ENCODE results near the gene PCSK1N.

The PCSK1N gene

DNA sequence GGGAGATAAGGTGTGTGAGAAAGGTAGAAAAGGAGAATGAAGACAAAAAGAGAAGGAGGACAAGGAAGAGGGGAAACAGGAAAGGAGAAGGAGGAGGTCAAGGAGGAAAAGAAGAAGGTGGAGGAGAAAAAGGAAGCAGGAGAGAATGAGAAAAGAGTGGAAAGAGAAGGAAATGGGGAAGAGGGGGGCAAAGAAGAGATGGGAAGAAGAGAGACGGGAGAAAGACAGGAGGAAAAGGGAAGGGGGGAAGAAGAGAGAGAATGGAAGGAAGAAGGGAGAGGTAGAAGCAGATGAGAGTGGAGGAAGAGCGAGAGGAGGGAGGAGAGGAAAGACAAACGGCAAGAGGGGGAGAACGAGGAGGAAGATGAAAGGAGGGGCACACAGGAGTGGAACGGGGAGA is 44.9 kb downstream of the PCSK1N start:
- in situ Hi-C loops (cut with MboI; ENCODE audit: low pct_unique_long_range_greater_than_20kb, low sequenced_read_pairs, unreplicated experiment), result no loop called here
- no peak for DNase-seq (ENCODE audit: low spot score)
- TF ChIP-seq, protein P1, sequence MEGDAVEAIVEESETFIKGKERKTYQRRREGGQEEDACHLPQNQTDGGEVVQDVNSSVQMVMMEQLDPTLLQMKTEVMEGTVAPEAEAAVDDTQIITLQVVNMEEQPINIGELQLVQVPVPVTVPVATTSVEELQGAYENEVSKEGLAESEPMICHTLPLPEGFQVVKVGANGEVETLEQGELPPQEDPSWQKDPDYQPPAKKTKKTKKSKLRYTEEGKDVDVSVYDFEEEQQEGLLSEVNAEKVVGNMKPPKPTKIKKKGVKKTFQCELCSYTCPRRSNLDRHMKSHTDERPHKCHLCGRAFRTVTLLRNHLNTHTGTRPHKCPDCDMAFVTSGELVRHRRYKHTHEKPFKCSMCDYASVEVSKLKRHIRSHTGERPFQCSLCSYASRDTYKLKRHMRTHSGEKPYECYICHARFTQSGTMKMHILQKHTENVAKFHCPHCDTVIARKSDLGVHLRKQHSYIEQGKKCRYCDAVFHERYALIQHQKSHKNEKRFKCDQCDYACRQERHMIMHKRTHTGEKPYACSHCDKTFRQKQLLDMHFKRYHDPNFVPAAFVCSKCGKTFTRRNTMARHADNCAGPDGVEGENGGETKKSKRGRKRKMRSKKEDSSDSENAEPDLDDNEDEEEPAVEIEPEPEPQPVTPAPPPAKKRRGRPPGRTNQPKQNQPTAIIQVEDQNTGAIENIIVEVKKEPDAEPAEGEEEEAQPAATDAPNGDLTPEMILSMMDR (IDR thresholded peaks at IDR 0.05; ENCODE audit: extremely low read depth, insufficient read depth, missing control alignments), result no peak

DNA sequence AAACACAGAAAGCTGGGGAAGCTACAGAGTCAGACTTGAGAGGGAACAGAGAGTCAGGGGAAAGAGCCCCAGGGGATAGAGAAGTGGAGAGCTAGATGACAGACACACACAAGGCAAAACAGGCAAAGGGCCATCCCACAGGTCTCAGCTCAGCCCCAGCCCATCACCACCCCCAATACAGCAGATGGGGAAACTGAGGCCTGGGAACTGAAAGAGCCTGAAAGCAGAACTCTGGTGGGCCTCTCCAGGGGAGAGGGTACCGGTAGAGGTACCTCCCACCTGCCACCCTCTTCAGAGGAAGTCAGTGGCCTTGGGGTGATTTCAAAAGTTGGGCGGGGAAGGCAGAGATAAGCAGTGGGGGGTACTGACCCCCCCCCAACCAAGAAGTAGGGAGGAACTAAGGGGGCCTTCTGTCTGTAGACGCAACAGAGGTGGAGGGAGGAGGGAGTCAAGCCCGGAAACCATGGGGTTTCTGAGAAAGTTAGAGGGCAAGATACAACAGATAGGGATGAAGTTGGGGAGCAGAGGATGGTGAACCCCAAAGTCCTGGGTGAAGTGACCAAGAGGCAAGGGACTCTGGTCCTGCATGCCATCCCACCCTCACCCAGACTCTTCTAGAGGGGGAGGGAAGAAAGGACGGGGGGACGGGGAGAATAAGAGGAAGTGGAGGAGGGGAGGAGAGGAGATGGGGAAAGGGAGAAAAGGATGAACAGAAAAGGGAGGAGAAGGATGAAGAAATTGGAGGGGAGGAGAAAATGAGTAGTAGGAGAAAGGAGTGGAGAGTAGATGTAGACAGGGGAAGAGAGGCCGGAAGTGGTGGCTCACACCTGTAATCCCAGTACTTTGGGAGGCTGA is 45.8 kb downstream of the PCSK1N start:
- no peak for DNase-seq (ENCODE audit: low spot score)
- in situ Hi-C loops (cut with MboI; ENCODE audit: low pct_unique_long_range_greater_than_20kb, low sequenced_read_pairs, unreplicated experiment), result no loop called here
- TF ChIP-seq, protein P1 (IDR thresholded peaks at IDR 0.05; ENCODE audit: extremely low read depth, insufficient read depth, missing control alignments), result no peak

DNA sequence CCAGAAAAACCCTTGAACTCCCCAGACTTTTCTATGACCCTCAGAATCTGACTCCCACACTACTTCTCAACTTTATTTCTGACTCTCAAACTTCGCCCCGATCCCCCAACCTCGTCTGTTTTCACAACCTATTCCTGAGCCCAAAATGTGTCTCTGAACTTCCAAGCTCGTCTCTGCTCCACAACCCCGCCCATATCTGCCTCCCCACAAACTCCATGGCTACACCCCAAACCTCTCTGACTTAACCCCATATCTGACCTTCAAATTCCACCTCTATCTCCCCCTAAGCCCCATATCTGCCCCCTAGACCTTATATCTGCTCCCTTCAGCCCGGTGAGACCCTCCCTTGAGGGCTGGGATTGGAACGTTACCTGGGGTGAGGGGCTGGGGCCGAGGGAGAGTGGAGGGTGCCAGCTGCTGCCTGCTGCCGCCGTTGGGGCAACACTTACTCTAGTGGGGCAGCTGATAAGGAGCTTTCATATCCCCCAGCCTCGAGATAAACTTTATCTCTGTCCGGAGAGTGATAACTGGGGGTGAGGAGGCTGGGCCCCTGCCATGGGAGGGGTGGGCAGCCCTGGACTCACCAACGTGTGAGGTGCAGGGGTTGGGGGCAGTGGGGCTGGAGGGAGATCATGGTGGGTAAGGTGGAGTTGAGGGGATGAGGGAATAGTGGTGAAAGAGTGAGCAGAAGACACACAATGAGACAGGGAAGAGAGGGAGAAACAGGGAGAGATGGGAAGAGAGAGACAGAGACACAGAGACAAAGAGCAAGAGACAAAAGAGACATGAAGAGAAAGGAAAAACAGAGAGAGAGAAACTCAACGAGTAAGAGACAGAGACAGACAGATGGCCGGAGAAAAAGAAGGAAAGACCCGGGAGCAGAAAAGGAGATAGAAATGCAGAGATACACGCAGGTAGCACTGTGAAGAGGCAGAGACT is 47.6 kb downstream of the PCSK1N start:
- TF ChIP-seq, protein P1 (IDR thresholded peaks at IDR 0.05; ENCODE audit: extremely low read depth, insufficient read depth, missing control alignments), result no peak
- no peak for DNase-seq (ENCODE audit: low spot score)
- in situ Hi-C loops (cut with MboI; ENCODE audit: low pct_unique_long_range_greater_than_20kb, low sequenced_read_pairs, unreplicated experiment), result no loop called here

DNA sequence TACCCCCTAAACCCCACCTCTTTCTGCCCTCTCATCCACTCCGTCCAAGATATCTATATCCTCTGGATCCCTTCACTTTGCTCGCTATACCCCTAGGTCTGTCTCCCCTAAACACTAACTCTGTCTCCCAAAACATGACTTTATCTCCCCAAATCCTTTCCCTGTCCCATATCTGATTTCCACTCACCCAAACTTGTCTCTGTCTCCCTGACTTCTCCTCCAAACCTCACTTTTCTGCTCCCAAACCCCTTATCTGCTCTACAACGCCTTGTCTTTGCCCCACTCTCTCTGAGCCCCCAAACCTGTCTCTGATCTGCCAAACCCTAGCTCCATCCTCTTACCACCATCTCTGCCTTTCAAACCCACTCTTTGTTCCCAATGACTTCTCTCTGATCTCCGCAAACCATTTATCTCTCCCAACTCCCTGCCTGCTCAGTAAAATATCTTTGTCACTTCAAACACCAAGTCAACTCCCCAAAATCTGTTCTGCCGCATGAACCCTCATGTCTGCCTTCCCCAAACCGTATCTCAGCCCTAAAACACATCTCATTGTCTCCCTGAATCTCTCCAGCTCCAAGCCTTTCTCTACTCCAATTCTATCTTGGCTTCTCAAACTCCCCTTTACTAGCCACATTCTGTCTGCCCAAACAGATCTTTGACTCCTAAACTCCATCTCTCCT is 48.4 kb downstream of the PCSK1N start:
- in situ Hi-C loops (cut with MboI; ENCODE audit: low pct_unique_long_range_greater_than_20kb, low sequenced_read_pairs, unreplicated experiment), result no loop called here
- TF ChIP-seq, protein P1 (IDR thresholded peaks at IDR 0.05; ENCODE audit: extremely low read depth, insufficient read depth, missing control alignments), result no peak
- DNase-seq (ENCODE audit: low spot score), result no peak

DNA sequence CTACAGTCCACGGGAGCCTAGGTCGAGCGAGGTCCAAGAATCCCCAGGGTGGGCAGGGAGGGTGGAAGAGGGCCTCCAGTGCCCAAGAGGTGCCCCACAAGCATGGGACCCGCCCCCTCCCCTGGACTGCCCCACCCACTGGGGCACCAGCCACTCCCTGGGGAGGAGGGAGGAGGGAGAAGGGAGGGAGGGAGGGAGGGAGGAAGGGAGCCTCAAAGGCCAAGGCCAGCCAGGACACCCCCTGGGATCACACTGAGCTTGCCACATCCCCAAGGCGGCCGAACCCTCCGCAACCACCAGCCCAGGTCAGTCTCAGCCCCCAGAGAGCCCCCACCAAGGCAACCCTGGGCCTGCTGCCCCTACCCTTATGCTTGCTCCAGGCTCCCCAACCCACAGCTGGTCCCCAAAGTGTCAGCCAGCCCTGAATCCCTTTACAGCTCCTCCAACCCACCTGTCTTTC is 49.0 kb downstream of the PCSK1N start, which contains the start of gene GATA1:
GATA1 (plus strand) TSS at position 250 of the 460 bp plus-strand sequence. CDS start 4,520 bp downstream, outside the sequence.
- TF ChIP-seq, protein P1 (IDR thresholded peaks at IDR 0.05; ENCODE audit: extremely low read depth, insufficient read depth, missing control alignments), result no peak
- in situ Hi-C loops (cut with MboI; ENCODE audit: low pct_unique_long_range_greater_than_20kb, low sequenced_read_pairs, unreplicated experiment), result no loop called here
- DNase-seq (ENCODE audit: low spot score), result no peak
